ENCODE results near the gene LRRC31. TPM values are rescaled to one million over a fixed set of nuclear protein-coding genes. Genes with fewer than 3 reads are reported as not detected.

The LRRC31 gene
- total and polyA plus RNA-seq, 4 donors = 0.53 to 5.3 (median 1.7) TPM

DNA sequence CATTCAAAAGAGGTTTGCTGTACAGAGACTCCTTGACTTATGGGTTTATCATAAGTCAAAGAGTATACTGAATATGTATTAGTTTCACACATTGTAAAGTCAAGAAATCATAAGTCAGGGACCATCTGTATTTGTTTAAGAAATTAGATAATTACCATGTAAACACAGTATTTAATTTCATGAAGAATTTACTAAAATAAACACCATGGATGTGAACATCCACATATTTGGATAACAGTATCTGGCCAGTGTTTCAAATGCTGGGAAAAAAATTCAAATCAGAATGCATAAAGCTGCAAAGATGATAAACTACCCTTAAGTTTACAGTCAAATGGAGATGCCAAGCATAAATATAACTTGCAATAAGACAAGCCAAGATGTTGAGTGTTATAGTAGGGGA, 79.5 kb downstream of the LRRC31 start:
- TF ChIP-seq GABPA (IDR thresholded peaks at IDR 0.05 in 1 of 2, conservative IDR thresholded peaks at IDR 0.05 in 1 of 2) (no peak), RAD21 (IDR thresholded peaks at IDR 0.05) (no peak), HNF4A (conservative IDR thresholded peaks at IDR 0.05) (no peak), TAF1 (conservative IDR thresholded peaks at IDR 0.05) (no peak), ATF3 (IDR thresholded peaks at IDR 0.05) (no peak), FOXA1 (IDR thresholded peaks at IDR 0.05) (no peak), EGR1 (IDR thresholded peaks at IDR 0.05; ENCODE audit: low read depth in 2 of 2) (no peak), REST (IDR thresholded peaks at IDR 0.05) (no peak), YY1 (IDR thresholded peaks at IDR 0.05) (no peak), NR2F2 (IDR thresholded peaks at IDR 0.05) (no peak), JUND (IDR thresholded peaks at IDR 0.05) (no peak), MAX (IDR thresholded peaks at IDR 0.05) (no peak), SP1 (IDR thresholded peaks at IDR 0.05) (no peak), HNF4G (IDR thresholded peaks at IDR 0.05) (no peak), CTCF (IDR thresholded peaks at IDR 0.05; ENCODE audit: low read depth, low read length, missing input control) (no peak), FOXA2 (IDR thresholded peaks at IDR 0.05) (no peak), RXRA (IDR thresholded peaks at IDR 0.05) (no peak)
- TF ChIP-seq, protein P1, sequence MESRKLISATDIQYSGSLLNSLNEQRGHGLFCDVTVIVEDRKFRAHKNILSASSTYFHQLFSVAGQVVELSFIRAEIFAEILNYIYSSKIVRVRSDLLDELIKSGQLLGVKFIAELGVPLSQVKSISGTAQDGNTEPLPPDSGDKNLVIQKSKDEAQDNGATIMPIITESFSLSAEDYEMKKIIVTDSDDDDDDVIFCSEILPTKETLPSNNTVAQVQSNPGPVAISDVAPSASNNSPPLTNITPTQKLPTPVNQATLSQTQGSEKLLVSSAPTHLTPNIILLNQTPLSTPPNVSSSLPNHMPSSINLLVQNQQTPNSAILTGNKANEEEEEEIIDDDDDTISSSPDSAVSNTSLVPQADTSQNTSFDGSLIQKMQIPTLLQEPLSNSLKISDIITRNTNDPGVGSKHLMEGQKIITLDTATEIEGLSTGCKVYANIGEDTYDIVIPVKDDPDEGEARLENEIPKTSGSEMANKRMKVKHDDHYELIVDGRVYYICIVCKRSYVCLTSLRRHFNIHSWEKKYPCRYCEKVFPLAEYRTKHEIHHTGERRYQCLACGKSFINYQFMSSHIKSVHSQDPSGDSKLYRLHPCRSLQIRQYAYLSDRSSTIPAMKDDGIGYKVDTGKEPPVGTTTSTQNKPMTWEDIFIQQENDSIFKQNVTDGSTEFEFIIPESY (IDR thresholded peaks at IDR 0.05) = no peak
- peaks cover 0 to 28% (median 17%) of the 10 kb centered on the region in 4 donors for H3K36me3 ChIP-seq (ENCODE audit: control insufficient read depth in 4 of 4, insufficient read depth in 3 of 4, low read depth in 1 of 4, low read length in 3 of 4)
- H3K9me3 ChIP-seq (ENCODE audit: control insufficient read depth in 4 of 4, low read length in 3 of 4) = no peaks in the 10 kb centered on the region
- no peak overlapping the region for H3K9ac ChIP-seq (ENCODE audit: low read depth in 1 of 2, low read length in 2 of 2)
- H3K27me3 ChIP-seq (ENCODE audit: control insufficient read depth in 4 of 4, insufficient read depth in 4 of 4, low read length in 3 of 4) = no peaks in the 10 kb centered on the region
- no peak overlapping the region for H3K4me3 ChIP-seq (ENCODE audit: low read depth in 1 of 3, low read length in 3 of 3)
- no peak for DNase-seq (ENCODE audit: low spot score)
- no peak overlapping the region for H3K27ac ChIP-seq (ENCODE audit: low read depth in 1 of 2, low read length in 2 of 2)
- H3K4me1 ChIP-seq (ENCODE audit: control insufficient read depth in 4 of 4, insufficient read depth in 4 of 4, low read length in 3 of 4) = no peaks in the 10 kb centered on the region

Other genes with a start within 250 kb of the LRRC31 start
- gene MECOM, start 206.2 kb downstream of the LRRC31 start, total RNA-seq = 1 to 10 TPM; 2.6 to 2.7 TPM
- gene MECOM, start 206.2 kb downstream of the LRRC31 start, polyA plus RNA-seq = 1 to 10 TPM in 1 of 2 donors, under 1 TPM in 1; 0.73 to 1.4 TPM
- 100 to 1,000 TPM in 1 of 2 donors, 10 to 100 TPM in 1; 55.1 to 207 TPM for gene TERC, start 104.9 kb downstream of the LRRC31 start, total RNA-seq
- under 1 TPM in 1 of 2 donors, not detected in 1; 0.85 TPM for gene TERC, start 104.9 kb downstream of the LRRC31 start, polyA plus RNA-seq
- 1 to 10 TPM; 1.3 to 2.3 TPM for gene ACTRT3, start 100.4 kb downstream of the LRRC31 start, total RNA-seq
- 1 to 10 TPM; 1.4 to 1.7 TPM for gene ACTRT3, start 100.4 kb downstream of the LRRC31 start, polyA plus RNA-seq
- 10 to 100 TPM; 11.3 to 11.6 TPM for gene MYNN, start 96.5 kb downstream of the LRRC31 start, total RNA-seq
- 1 to 10 TPM; 4.2 to 6.9 TPM for gene MYNN, start 96.5 kb downstream of the LRRC31 start, polyA plus RNA-seq
- under 1 TPM in 1 of 2 donors, not detected in 1; 0.09 TPM for gene LRRIQ4, start 57.1 kb downstream of the LRRC31 start, total RNA-seq
- not detected for gene LRRIQ4, start 57.1 kb downstream of the LRRC31 start, polyA plus RNA-seq
- 1 to 10 TPM in 1 of 2 donors, under 1 TPM in 1; 0.42 to 2.8 TPM for gene LRRC34, start 57.0 kb downstream of the LRRC31 start, total RNA-seq
- gene LRRC34, start 57.0 kb downstream of the LRRC31 start, polyA plus RNA-seq = 1 to 10 TPM in 1 of 2 donors, under 1 TPM in 1; 0.22 to 1.3 TPM
- gene SAMD7, start 41.6 kb upstream of the LRRC31 start, total RNA-seq = not detected
- not detected for gene SAMD7, start 41.6 kb upstream of the LRRC31 start, polyA plus RNA-seq
- gene SEC62, start 96.9 kb upstream of the LRRC31 start, total RNA-seq = 10 to 100 TPM; 62.1 to 64.4 TPM
- 100 to 1,000 TPM in 1 of 2 donors, 10 to 100 TPM in 1; 40.1 to 200 TPM for gene SEC62, start 96.9 kb upstream of the LRRC31 start, polyA plus RNA-seq
- 1 to 10 TPM; 1.8 to 7.2 TPM for gene GPR160, start 168.1 kb upstream of the LRRC31 start, total RNA-seq
- 1 to 10 TPM in 1 of 2 donors, under 1 TPM in 1; 0.99 to 1.6 TPM for gene GPR160, start 168.1 kb upstream of the LRRC31 start, polyA plus RNA-seq